SK-N-SH treated with all-trans-retinoic acid at 6 μM for 48 hours (cell line): ENCODE results near the gene UBA1.

Experiments used
- ARNTL ChIP-seq: fragments of 450-650 bp; formaldehyde crosslinking; IDR thresholded peaks from 2 replicates; pipeline ENCODE4 v1.5.0; 2020; ENCODE audit warnings: low read depth, mild to moderate bottlenecking, moderate library complexity, borderline replicate concordance
- GLIS3 ChIP-seq: fragments of 250-450 bp; sonication (Bioruptor Pico); IDR thresholded peaks from 2 replicates; pipeline ENCODE4 v1.5.0; 2020; ENCODE audit warnings: mild to moderate bottlenecking, moderate library complexity
- OSR1 ChIP-seq: fragments of 250-450 bp; sonication (Bioruptor Pico); IDR thresholded peaks from 2 replicates; pipeline ENCODE4 v1.8.0; 2022; ENCODE audit warnings: moderate library complexity, mild to moderate bottlenecking, inconsistent platforms
- RARB ChIP-seq: fragments of 250-450 bp; sonication (Bioruptor Pico); IDR thresholded peaks from 2 replicates; pipeline ENCODE4 v1.8.0; 2021; ENCODE audit warnings: mild to moderate bottlenecking, moderate library complexity
- ZC3H10 ChIP-seq: fragments of 250-450 bp; sonication (Bioruptor Pico); IDR thresholded peaks from 2 replicates; pipeline ENCODE4 v1.5.1; 2021; ENCODE audit warnings: mild to moderate bottlenecking, moderate library complexity
- ZFP30 ChIP-seq: fragments of 450-650 bp; formaldehyde crosslinking; IDR thresholded peaks from 2 replicates; pipeline ENCODE4 v1.5.0; 2022; ENCODE audit warnings: mild to moderate bottlenecking, moderate library complexity
- ZNF565 ChIP-seq: fragments of 450-650 bp; formaldehyde crosslinking; conservative IDR thresholded peaks from 2 replicates; pipeline ENCODE4 v1.5.0; 2020; ENCODE audit warnings: low read depth, mild to moderate bottlenecking, moderate library complexity
- ZNF70 ChIP-seq: fragments of 450-650 bp; formaldehyde crosslinking; IDR thresholded peaks from 2 replicates; pipeline ENCODE4 v1.5.0; 2020; ENCODE audit warnings: mild to moderate bottlenecking, moderate library complexity
- TF ChIP-seq, protein P1 (sequence below): fragments of 250-450 bp; sonication (Bioruptor Pico); IDR thresholded peaks from 2 replicates; pipeline ENCODE4 v1.5.1; 2020; ENCODE audit warnings: low read depth, mild to moderate bottlenecking, moderate library complexity
- TF ChIP-seq, protein P2 (sequence below): fragments of 250-450 bp; sonication (Bioruptor Pico); IDR thresholded peaks from 2 replicates; pipeline ENCODE4 v1.8.0; 2020; ENCODE audit warnings: mild to moderate bottlenecking, moderate library complexity, borderline replicate concordance

DNA sequence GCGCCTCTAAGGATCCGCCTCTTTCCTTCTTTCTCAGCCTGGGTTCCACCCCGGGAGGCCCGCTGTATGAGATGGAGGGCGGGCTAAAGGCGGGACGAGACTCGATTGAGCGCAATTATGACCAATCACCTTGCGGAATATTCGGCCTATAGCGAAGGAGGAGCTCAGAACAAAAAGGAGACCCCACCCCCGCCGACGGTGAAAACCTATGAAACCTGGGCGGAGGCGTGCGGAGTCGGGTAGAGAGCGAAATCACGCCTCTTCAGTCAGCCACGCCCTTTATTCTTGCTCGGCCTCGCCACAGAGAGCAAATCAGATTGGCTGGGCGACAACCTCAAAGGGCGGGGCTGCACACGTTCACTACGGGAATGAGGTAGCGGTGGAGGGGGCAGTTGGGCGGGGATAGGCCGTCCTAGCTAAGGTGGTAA is 24.2 kb downstream of the UBA1 start:
- TF ChIP-seq OSR1 (CRISPR knock-in tag) (no peak), ZC3H10 (CRISPR knock-in tag) (no peak), RARB (CRISPR knock-in tag) (no peak), ZNF70 (CRISPR knock-in tag) (no peak), ZNF565 (no peak), ARNTL (no peak), GLIS3 (CRISPR knock-in tag) (no peak), ZFP30 (CRISPR knock-in tag) (no peak)
- TF ChIP-seq, protein P1, sequence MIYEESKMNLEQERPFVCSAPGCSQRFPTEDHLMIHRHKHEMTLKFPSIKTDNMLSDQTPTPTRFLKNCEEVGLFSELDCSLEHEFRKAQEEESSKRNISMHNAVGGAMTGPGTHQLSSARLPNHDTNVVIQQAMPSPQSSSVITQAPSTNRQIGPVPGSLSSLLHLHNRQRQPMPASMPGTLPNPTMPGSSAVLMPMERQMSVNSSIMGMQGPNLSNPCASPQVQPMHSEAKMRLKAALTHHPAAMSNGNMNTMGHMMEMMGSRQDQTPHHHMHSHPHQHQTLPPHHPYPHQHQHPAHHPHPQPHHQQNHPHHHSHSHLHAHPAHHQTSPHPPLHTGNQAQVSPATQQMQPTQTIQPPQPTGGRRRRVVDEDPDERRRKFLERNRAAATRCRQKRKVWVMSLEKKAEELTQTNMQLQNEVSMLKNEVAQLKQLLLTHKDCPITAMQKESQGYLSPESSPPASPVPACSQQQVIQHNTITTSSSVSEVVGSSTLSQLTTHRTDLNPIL (CRISPR knock-in tag), result no peak
- TF ChIP-seq, protein P2, sequence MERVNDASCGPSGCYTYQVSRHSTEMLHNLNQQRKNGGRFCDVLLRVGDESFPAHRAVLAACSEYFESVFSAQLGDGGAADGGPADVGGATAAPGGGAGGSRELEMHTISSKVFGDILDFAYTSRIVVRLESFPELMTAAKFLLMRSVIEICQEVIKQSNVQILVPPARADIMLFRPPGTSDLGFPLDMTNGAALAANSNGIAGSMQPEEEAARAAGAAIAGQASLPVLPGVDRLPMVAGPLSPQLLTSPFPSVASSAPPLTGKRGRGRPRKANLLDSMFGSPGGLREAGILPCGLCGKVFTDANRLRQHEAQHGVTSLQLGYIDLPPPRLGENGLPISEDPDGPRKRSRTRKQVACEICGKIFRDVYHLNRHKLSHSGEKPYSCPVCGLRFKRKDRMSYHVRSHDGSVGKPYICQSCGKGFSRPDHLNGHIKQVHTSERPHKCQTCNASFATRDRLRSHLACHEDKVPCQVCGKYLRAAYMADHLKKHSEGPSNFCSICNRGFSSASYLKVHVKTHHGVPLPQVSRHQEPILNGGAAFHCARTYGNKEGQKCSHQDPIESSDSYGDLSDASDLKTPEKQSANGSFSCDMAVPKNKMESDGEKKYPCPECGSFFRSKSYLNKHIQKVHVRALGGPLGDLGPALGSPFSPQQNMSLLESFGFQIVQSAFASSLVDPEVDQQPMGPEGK, result no peak
